RWPE1 (cell line): Measurements from ENCODE around the gene FBXW7.

Experiments
- CTCF ChIA-PET: fragments of 350-600 bp; sonication (Branson Sonifier 250); formaldehyde crosslinking; extraction: SDS; loops from one replicate; lab custom pipeline; 2021; lab: Yijun Ruan, JAX
- POLR2A ChIA-PET: fragments of 400-600 bp; formaldehyde crosslinking; extraction: SDS; loops from one replicate; lab custom pipeline; 2020; ENCODE audit warnings: antibody characterized with exemption; ENCODE audit not compliant: low non-redundant PET; lab: Yijun Ruan, JAX
- DNase-seq: peaks from one replicate; pipeline ENCODE4 v3.0.0; 2012; ENCODE audit warnings: low spot score
- H3K27ac ChIP-seq: fragments of 450-650 bp; 2 replicates; pipeline ENCODE4 v1.5.1; 2017
- TF ChIP-seq, protein P1 (sequence below): fragments of 450-650 bp; conservative IDR thresholded peaks from 2 replicates; pipeline ENCODE4 v1.5.1; 2017; ENCODE audit warnings: low read depth, mild to moderate bottlenecking

The FBXW7 gene

DNA sequence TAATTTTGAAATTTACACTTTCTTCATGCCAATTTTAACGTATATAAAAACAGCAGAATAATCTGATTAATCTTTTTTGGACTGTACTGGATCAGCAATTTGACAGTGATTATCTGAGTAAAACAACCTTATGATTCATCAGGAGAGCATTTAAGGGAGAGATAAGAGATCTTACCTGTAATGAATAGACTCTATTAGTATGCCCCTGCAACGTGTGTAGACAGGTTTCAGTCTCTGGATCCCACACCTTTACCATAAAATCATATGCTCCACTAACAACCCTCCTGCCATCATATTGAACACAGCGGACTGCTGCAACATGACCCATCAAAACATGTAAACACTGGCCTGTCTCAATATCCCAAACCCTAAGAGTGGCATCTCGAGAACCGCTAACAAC is 210.1 kb downstream of the FBXW7 start:
- POLR2A ChIA-PET: no interaction called here
- peak; percentile 74 for DNase-seq
- CTCF ChIA-PET: interaction anchor here (0.7 kb wide), 1 partner anchor 9 kb away, joined by 3 read pairs; no protein-coding TSS in a partner anchor
- H3K27ac ChIP-seq: no peak overlapping the region
- TF ChIP-seq, protein P1, sequence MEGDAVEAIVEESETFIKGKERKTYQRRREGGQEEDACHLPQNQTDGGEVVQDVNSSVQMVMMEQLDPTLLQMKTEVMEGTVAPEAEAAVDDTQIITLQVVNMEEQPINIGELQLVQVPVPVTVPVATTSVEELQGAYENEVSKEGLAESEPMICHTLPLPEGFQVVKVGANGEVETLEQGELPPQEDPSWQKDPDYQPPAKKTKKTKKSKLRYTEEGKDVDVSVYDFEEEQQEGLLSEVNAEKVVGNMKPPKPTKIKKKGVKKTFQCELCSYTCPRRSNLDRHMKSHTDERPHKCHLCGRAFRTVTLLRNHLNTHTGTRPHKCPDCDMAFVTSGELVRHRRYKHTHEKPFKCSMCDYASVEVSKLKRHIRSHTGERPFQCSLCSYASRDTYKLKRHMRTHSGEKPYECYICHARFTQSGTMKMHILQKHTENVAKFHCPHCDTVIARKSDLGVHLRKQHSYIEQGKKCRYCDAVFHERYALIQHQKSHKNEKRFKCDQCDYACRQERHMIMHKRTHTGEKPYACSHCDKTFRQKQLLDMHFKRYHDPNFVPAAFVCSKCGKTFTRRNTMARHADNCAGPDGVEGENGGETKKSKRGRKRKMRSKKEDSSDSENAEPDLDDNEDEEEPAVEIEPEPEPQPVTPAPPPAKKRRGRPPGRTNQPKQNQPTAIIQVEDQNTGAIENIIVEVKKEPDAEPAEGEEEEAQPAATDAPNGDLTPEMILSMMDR: no peak

DNA sequence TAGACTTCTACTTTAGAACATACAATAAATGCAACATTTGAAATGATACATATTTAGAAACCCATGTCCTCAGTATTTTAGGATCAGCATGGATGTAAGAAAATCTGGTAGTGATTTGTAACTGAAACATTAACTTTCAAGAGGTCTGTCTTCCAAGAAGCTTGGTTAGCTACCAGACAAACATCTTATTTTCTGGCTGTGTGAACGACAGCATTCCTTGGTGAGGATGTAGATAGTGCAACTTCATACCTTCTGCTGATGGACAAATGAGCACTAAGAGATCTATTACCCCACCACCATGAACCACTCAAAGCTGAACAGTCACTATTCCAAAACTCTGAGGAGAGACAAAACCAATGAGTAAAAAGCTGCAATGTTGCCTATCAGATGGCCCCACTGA is 212.7 kb downstream of the FBXW7 start:
- no peak for DNase-seq
- ChIA-PET CTCF (interaction anchor here (0.6 to 1.0 kb wide), 2 partner anchors 63 to 117 kb away, joined by 4 read pairs; no protein-coding TSS in a partner anchor), POLR2A (no interaction called here)
- no peak overlapping the region for H3K27ac ChIP-seq
- TF ChIP-seq, protein P1: no peak

DNA sequence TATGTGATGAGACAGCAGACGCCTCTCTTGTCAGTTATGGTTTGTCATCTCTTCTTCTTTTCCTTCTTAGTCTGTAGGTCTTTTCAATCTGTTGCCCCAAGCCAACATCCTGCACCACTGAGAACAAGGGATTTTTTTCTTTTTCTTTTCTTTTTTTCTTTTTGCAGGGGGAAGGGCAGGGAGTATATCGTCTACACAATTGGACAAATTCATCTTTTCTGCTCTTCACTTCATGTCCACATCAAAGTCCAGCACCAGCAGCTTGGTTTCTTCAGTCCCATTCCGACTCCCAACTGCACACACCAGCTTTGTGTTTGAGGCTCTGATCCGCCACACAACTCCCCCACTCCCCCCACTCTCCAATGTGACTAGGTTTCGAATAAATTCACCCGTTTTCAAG is 213.2 kb downstream of the FBXW7 start:
- CTCF ChIA-PET: interaction anchor here (0.6 to 1.0 kb wide), 3 partner anchors 64 to 276 kb away, joined by 3 to 4 read pairs (median 3); no protein-coding TSS in a partner anchor
- H3K27ac ChIP-seq: no peak overlapping the region
- TF ChIP-seq, protein P1: no peak
- no peak for DNase-seq
- POLR2A ChIA-PET: no interaction called here

DNA sequence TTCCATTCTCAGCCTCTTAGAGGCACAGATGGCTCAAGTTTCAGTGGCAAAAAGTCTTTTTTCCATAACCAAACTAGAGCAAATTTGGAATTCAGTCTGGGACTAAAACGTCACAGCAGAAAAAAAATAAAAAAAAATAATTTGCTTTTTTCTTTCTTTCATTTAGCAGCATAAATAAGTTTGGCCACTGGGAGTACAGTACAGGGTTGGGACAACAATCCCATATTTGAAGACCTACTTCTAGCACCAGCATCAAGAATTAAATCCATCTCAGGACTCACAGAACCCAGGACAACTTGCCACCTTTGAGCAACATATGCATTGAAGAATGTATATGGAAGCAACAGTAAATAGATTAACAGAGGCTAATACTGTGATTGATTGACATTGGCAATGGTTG is 214.0 kb downstream of the FBXW7 start:
- no peak for DNase-seq
- H3K27ac ChIP-seq: no peak overlapping the region
- ChIA-PET POLR2A (no interaction called here), CTCF (interaction anchor here (0.6 to 0.7 kb wide), 2 partner anchors 93 to 277 kb away, joined by 3 read pairs; no protein-coding TSS in a partner anchor)
- TF ChIP-seq, protein P1: no peak

DNA sequence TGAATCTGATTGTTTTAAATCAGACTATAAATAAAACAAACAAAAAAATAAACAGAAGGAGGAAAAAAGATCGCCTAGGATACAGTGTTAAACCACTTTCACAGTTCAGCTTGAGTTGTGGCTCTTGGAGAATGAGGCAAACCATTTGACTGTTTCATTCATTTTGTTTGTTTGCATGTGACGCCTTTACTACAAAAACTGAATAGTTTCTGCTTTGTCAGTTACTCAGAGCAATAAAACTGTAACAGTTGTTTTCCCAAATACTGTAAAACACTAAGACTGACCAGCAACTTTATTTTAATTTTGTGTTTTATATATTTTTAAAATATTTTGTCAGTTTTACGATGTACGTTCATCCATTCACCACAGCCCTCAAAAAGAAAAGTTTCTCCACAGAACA is 214.5 kb downstream of the FBXW7 start:
- POLR2A ChIA-PET: no interaction called here
- no peak overlapping the region for H3K27ac ChIP-seq
- CTCF ChIA-PET: no interaction called here
- TF ChIP-seq, protein P1: no peak
- no peak for DNase-seq

DNA sequence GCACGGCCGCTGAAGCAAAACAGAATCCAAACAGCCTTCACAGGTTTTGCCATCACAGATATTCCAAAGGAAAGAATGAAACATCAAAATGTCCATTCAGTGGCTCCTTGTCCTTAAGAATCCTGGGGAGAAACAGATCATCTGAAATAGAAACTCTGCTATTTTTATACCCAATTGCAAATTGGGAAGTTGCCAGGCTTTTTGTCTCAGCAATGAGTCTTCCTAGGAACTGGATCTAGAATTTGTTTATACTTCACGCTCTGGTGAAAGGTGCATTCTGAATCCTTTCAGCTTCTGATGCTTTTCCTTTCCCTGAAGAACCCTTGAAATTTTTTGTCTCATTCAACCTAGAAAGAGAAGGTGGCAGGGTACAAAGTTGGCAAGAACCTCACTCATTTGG is 218.9 kb downstream of the FBXW7 start:
- no peak overlapping the region for H3K27ac ChIP-seq
- CTCF ChIA-PET: interaction anchor here (0.6 kb wide), 3 partner anchors 9 to 950 kb away, joined by 3 read pairs; no protein-coding TSS in a partner anchor
- TF ChIP-seq, protein P1: no peak
- POLR2A ChIA-PET: no interaction called here
- DNase-seq: no peak
